HCT116 (cell line): Measurements from ENCODE around the gene GPC5. TPM values are rescaled to one million over a fixed set of nuclear protein-coding genes. Genes with fewer than 3 reads are reported as not detected.

ENCODE experiments used
- ATAC-seq: fragments of 200-7000 bp; cut with Tn5 transposase; 2 replicates; pipeline ENCODE4 v1.9.1; 2020; ENCODE audit warnings: mild to moderate bottlenecking, moderate library complexity
- BruUV-seq: library from RNA; stranded (reverse); fragments of 400-500 nt; replicated peaks from 2 replicates; lab custom pipeline; 2021; lab: Mats Ljungman, UMichigan
- CTCF ChIA-PET: fragments of 300-600 bp; sonication (Branson Sonifier 250); formaldehyde crosslinking; loops from one replicate; lab custom pipeline; 2021; ENCODE audit warnings: antibody characterized with exemption; lab: Charles Lee
- POLR2A ChIA-PET: fragments of 300-600, 350-600 bp; sonication (Branson Sonifier 250); formaldehyde crosslinking; loops from one replicate; lab custom pipeline; 2021; ENCODE audit warnings: antibody characterized with exemption; lab: Charles Lee
- RAD21 ChIA-PET, 2 experiments: fragments of 300-600 bp; sonication (Branson Sonifier 250); formaldehyde crosslinking; loops; one replicate each; lab custom pipeline; 2023; ENCODE audit warnings: low total read pairs in 2 of 2; ENCODE audit not compliant: uncharacterized antibody in 2 of 2, unreplicated experiment in 2 of 2, low non-redundant PET in 1 of 2; lab: Charles Lee
- DNase-seq: peaks from one replicate; pipeline ENCODE4 v3.0.0-alpha.2; 2010; ENCODE audit warnings: low read depth, low spot score
- H2AFZ ChIP-seq: fragments of 200-600 bp; shearing (Covaris generic), sonication (generic); 2 replicates; pipeline ENCODE4 v1.6.1; 2017; ENCODE audit warnings: low read depth, mixed run types, mixed read lengths, antibody characterized with exemption, low read length; ENCODE audit not compliant: poor library complexity, severe bottlenecking
- H3K27ac ChIP-seq: 2 replicates; pipeline ENCODE4 v1.5.1; 2012; ENCODE audit warnings: low read depth, low read length
- H3K27me3 ChIP-seq: fragments of 200-600 bp; sonication (generic); 2 replicates; pipeline ENCODE4 v1.6.1; 2016; ENCODE audit warnings: mixed run types, low read length, mixed read lengths; ENCODE audit not compliant: insufficient read depth
- H3K36me3 ChIP-seq, 2 experiments: fragments of 200-500 bp in 1 of 2; fragments of 200-600 bp in 1 of 2; sonication (Bioruptor generic) in 1 of 2; sonication (generic) in 1 of 2; 2 replicates each; pipeline versions ENCODE4 v1.5.1 to v1.6.1; 2014 to 2016; ENCODE audit warnings: low read length in 2 of 2, inconsistent platforms in 1 of 2, mixed read lengths in 1 of 2, mixed run types in 1 of 2; ENCODE audit not compliant: insufficient read depth in 2 of 2, control insufficient read depth in 1 of 2
- H3K4me1 ChIP-seq, 2 experiments: fragments of 200-600 bp in 1 of 2; sonication (generic) in 1 of 2; 2 replicates each; pipeline versions ENCODE4 v1.5.1 to v1.6.1; 2012 to 2017; ENCODE audit warnings: low read length in 2 of 2, inconsistent platforms in 1 of 2, mild to moderate bottlenecking in 1 of 2, mixed read lengths in 1 of 2, mixed run types in 1 of 2, moderate library complexity in 1 of 2; ENCODE audit not compliant: insufficient read depth in 2 of 2, control insufficient read depth in 1 of 2
- H3K4me2 ChIP-seq: fragments of 200-600 bp; sonication (generic); 2 replicates; pipeline ENCODE4 v1.6.1; 2017; ENCODE audit warnings: mixed run types, low read length, mixed read lengths
- H3K4me3 ChIP-seq, 2 experiments: fragments of 200-600 bp in 1 of 2; sonication (generic) in 1 of 2; replicated peaks in 1 of 2; 2 replicates each; pipeline ENCODE4 v1.5.1; 2011 to 2016; ENCODE audit warnings: low read length in 2 of 2, control low read depth in 1 of 2, low read depth in 1 of 2, mild to moderate bottlenecking in 1 of 2, mixed read lengths in 1 of 2, mixed run types in 1 of 2
- H3K79me2 ChIP-seq: fragments of 200-600 bp; sonication (generic); 2 replicates; pipeline ENCODE4 v1.6.1; 2017; ENCODE audit warnings: mild to moderate bottlenecking, mixed run types, low read length, moderate library complexity, mixed read lengths; ENCODE audit not compliant: insufficient read depth
- H3K9ac ChIP-seq: fragments of 200-600 bp; sonication (generic); 2 replicates; pipeline ENCODE4 v1.6.1; 2016; ENCODE audit warnings: low read length, mixed read lengths
- H3K9me2 ChIP-seq: fragments of 200-600 bp; sonication (generic), shearing (Covaris generic); 2 replicates; pipeline ENCODE4 v1.6.1; 2017; ENCODE audit warnings: mixed run types, mild to moderate bottlenecking, moderate library complexity; ENCODE audit not compliant: insufficient read depth
- H3K9me3 ChIP-seq, 2 experiments: fragments of 200-500 bp in 1 of 2; fragments of 200-600 bp in 1 of 2; sonication (Bioruptor generic) in 1 of 2; sonication (generic) in 1 of 2; 2 replicates each; pipeline ENCODE4 v1.6.1; 2014 to 2017; ENCODE audit warnings: low read length in 2 of 2, mixed read lengths in 2 of 2, inconsistent platforms in 1 of 2, low read depth in 1 of 2, mild to moderate bottlenecking in 1 of 2, mixed run types in 1 of 2, moderate library complexity in 1 of 2; ENCODE audit not compliant: control insufficient read depth in 1 of 2, insufficient read depth in 1 of 2
- H4K20me1 ChIP-seq: fragments of 200-600 bp; sonication (generic), shearing (Covaris generic); 2 replicates; pipeline ENCODE4 v1.6.1; 2017; ENCODE audit warnings: mixed run types, mild to moderate bottlenecking, moderate library complexity; ENCODE audit not compliant: insufficient read depth
- ATF3 ChIP-seq: IDR thresholded peaks from 2 replicates; pipeline ENCODE4 v1.6.1; 2012
- CBX3 ChIP-seq: IDR thresholded peaks from 2 replicates; pipeline ENCODE4 v1.6.1; 2012; ENCODE audit warnings: low read depth
- CEBPB ChIP-seq: IDR thresholded peaks from 2 replicates; pipeline ENCODE4 v1.6.1; 2012; ENCODE audit warnings: low read depth
- EGR1 ChIP-seq: IDR thresholded peaks from 2 replicates; pipeline ENCODE4 v1.6.1; 2012; ENCODE audit warnings: low read depth
- EZH2 ChIP-seq: fragments of 200-600 bp; sonication (generic); IDR thresholded peaks from 2 replicates; pipeline ENCODE4 v1.6.1; 2017; ENCODE audit warnings: antibody characterized with exemption, mixed run types
- EZH2phosphoT487 ChIP-seq: fragments of 200-600 bp; IDR thresholded peaks from 2 replicates; pipeline ENCODE4 v1.6.1; 2018; ENCODE audit warnings: antibody characterized with exemption, borderline replicate concordance
- FOSL1 ChIP-seq: IDR thresholded peaks from 2 replicates; pipeline ENCODE4 v1.6.1; 2012; ENCODE audit warnings: low read depth
- JUND ChIP-seq: IDR thresholded peaks from 2 replicates; pipeline ENCODE4 v1.6.1; 2012
- MAX ChIP-seq: IDR thresholded peaks from 2 replicates; pipeline ENCODE4 v1.6.1; 2012
- POLR2A ChIP-seq: IDR thresholded peaks from 2 replicates; pipeline ENCODE4 v1.7.0; 2011; ENCODE audit warnings: borderline replicate concordance; ENCODE audit not compliant: insufficient read depth, insufficient read length; ENCODE audit errors: extremely low read depth
- POLR2AphosphoS5 ChIP-seq: IDR thresholded peaks from 2 replicates; pipeline ENCODE4 v1.6.1; 2011; ENCODE audit warnings: mild to moderate bottlenecking, low read depth, low read length, moderate library complexity
- RAD21 ChIP-seq: IDR thresholded peaks from 2 replicates; pipeline ENCODE4 v1.6.1; 2012; ENCODE audit warnings: low read depth, mild to moderate bottlenecking
- SP1 ChIP-seq: IDR thresholded peaks from 2 replicates; pipeline ENCODE4 v1.6.1; 2012; ENCODE audit warnings: low read depth
- TCF7L2 ChIP-seq: IDR thresholded peaks from 2 replicates; pipeline ENCODE4 v1.7.0; 2011; ENCODE audit warnings: borderline replicate concordance, inconsistent platforms; ENCODE audit not compliant: insufficient read depth, insufficient read length; ENCODE audit errors: extremely low read depth
- YY1 ChIP-seq: IDR thresholded peaks from 2 replicates; pipeline ENCODE4 v1.6.1; 2011; ENCODE audit warnings: low read length, low read depth, moderate library complexity, mild to moderate bottlenecking; ENCODE audit not compliant: insufficient replicate concordance; ENCODE audit errors: extremely low read depth
- intact Hi-C: fragments of 100-400 bp; cut with micrococcal nuclease; formaldehyde crosslinking; loops from 2 replicates; pipeline ENCODE4 v1.10.0; 2022
- total RNA-seq: library from RNA; stranded (reverse); gene quantifications from one replicate; pipeline ENCODE4 v1.2.1, GENCODE V29; 2021; ENCODE audit not compliant: unreplicated experiment
- TF ChIP-seq, protein P1 (sequence below): IDR thresholded peaks from 2 replicates; pipeline ENCODE4 v1.6.1; 2012; ENCODE audit warnings: low read depth

GPC5 gene
- total RNA-seq, 1 experiment from 2014 or later, result not detected

- H3K79me2 ChIP-seq, result no peaks in the 10 kb centered on the region
- peaks cover 3 to 28% of the 10 kb centered on the region in 2 experiments; a peak in 3 of 4 replicates for H3K9me3 ChIP-seq
- no peak overlapping the region for H3K4me3 ChIP-seq
- H3K4me2 ChIP-seq, result no peak overlapping the region
- H3K27ac ChIP-seq, result no peak overlapping the region
- no peak overlapping the region for H2AFZ ChIP-seq
- no TSS peak for BruUV-seq
- RAD21 ChIA-PET, result no interaction called here
- H3K4me1 ChIP-seq, result no peaks in the 10 kb centered on the region
- no peaks in the 10 kb centered on the region for H3K9me2 ChIP-seq
- no peak for TF ChIP-seq CEBPB
- no peak for TF ChIP-seq JUND
- no peak for TF ChIP-seq EZH2
- TF ChIP-seq POLR2A, result no peak
- no peak for TF ChIP-seq SP1
- no peak for TF ChIP-seq TCF7L2
- TF ChIP-seq EGR1, result no peak
- TF ChIP-seq POLR2AphosphoS5, result no peak
- no peak for TF ChIP-seq ATF3
- TF ChIP-seq FOSL1, result no peak
- no peak for TF ChIP-seq CBX3
- TF ChIP-seq MAX, result no peak
- TF ChIP-seq RAD21, result no peak
- TF ChIP-seq EZH2phosphoT487, result no peak
- TF ChIP-seq YY1, result no peak
- TF ChIP-seq, protein P1, sequence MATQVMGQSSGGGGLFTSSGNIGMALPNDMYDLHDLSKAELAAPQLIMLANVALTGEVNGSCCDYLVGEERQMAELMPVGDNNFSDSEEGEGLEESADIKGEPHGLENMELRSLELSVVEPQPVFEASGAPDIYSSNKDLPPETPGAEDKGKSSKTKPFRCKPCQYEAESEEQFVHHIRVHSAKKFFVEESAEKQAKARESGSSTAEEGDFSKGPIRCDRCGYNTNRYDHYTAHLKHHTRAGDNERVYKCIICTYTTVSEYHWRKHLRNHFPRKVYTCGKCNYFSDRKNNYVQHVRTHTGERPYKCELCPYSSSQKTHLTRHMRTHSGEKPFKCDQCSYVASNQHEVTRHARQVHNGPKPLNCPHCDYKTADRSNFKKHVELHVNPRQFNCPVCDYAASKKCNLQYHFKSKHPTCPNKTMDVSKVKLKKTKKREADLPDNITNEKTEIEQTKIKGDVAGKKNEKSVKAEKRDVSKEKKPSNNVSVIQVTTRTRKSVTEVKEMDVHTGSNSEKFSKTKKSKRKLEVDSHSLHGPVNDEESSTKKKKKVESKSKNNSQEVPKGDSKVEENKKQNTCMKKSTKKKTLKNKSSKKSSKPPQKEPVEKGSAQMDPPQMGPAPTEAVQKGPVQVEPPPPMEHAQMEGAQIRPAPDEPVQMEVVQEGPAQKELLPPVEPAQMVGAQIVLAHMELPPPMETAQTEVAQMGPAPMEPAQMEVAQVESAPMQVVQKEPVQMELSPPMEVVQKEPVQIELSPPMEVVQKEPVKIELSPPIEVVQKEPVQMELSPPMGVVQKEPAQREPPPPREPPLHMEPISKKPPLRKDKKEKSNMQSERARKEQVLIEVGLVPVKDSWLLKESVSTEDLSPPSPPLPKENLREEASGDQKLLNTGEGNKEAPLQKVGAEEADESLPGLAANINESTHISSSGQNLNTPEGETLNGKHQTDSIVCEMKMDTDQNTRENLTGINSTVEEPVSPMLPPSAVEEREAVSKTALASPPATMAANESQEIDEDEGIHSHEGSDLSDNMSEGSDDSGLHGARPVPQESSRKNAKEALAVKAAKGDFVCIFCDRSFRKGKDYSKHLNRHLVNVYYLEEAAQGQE, result no peak
- H3K9ac ChIP-seq, result no peak overlapping the region
- no peaks in the 10 kb centered on the region for H3K36me3 ChIP-seq
- DNase-seq (no peak), ATAC-seq (no peak)
- intact Hi-C loops, result no loop called here
- no peaks in the 10 kb centered on the region for H4K20me1 ChIP-seq
- POLR2A ChIA-PET, result no interaction called here
- CTCF ChIA-PET, result no interaction called here
- H3K27me3 ChIP-seq, result no peaks in the 10 kb centered on the region
Observed at GRCh38 chr13:92804346-92804745, 1405.9 kb downstream of the GPC5 start.
